Rectal smooth muscle tissue (tissue), 1 donor: ENCODE results near the gene ZMIZ1.

ENCODE experiments used
- H3K27ac ChIP-seq: one replicate; pipeline ENCODE4 v1.7.0; 2013; ENCODE audit warnings: low read depth, low read length, inconsistent platforms
- H3K27me3 ChIP-seq: one replicate; pipeline ENCODE4 v1.7.0; 2013; ENCODE audit warnings: low read length; ENCODE audit not compliant: control insufficient read depth, insufficient read depth
- H3K36me3 ChIP-seq: one replicate; pipeline ENCODE4 v1.7.0; 2013; ENCODE audit warnings: low read length; ENCODE audit not compliant: control insufficient read depth, insufficient read depth
- H3K4me1 ChIP-seq: one replicate; pipeline ENCODE4 v1.7.0; 2013; ENCODE audit warnings: low read length; ENCODE audit not compliant: control insufficient read depth, insufficient read depth
- H3K4me3 ChIP-seq: one replicate; pipeline ENCODE4 v1.7.0; 2013; ENCODE audit warnings: low read length
- H3K9ac ChIP-seq: one replicate; pipeline ENCODE4 v1.7.0; 2013; ENCODE audit warnings: low read length

Gene ZMIZ1

GRCh38 chr10:79142064-79142491 is 73.3 kb downstream of the ZMIZ1 start:
- Histone ChIP-seq H3K4me3 (no peak overlapping the region), H3K9ac (no peak overlapping the region), H3K27ac (peak overlapping the region; percentile 60)

GRCh38 chr10:79142522-79143309 is 74.0 kb downstream of the ZMIZ1 start:
- Histone ChIP-seq H3K9ac (no peak overlapping the region), H3K27ac (no peak overlapping the region), H3K4me1 (peaks cover 73% of the 10 kb centered on the region), H3K4me3 (no peak overlapping the region), H3K27me3 (no peaks in the 10 kb centered on the region), H3K36me3 (peaks cover 18% of the 10 kb centered on the region)

More at GRCh38 chr10:79142064-79142491, 73.3 kb downstream of the ZMIZ1 start:
- Histone ChIP-seq H3K36me3 (peaks cover 18% of the 10 kb centered on the region), H3K4me1 (peaks cover 73% of the 10 kb centered on the region), H3K27me3 (no peaks in the 10 kb centered on the region)

- H3K4me3 ChIP-seq, result no peak overlapping the region
- no peak overlapping the region for H3K9ac ChIP-seq
- H3K27ac ChIP-seq, result no peak overlapping the region
- H3K4me1 ChIP-seq, result peaks cover 71% of the 10 kb centered on the region
- H3K27me3 ChIP-seq, result no peaks in the 10 kb centered on the region
- peaks cover 18% of the 10 kb centered on the region for H3K36me3 ChIP-seq
These were observed 75.1 kb downstream of the ZMIZ1 start for GRCh38 chr10:79143879-79144278.

- Histone ChIP-seq H3K4me3 (no peak overlapping the region), H3K36me3 (peaks cover 18% of the 10 kb centered on the region), H3K27ac (peak overlapping the region; percentile 21), H3K27me3 (no peaks in the 10 kb centered on the region), H3K9ac (no peak overlapping the region), H3K4me1 (peaks cover 71% of the 10 kb centered on the region)
These were observed 75.8 kb downstream of the ZMIZ1 start for GRCh38 chr10:79144351-79145173.

- Histone ChIP-seq H3K4me3 (no peak overlapping the region), H3K4me1 (peaks cover 71% of the 10 kb centered on the region), H3K9ac (no peak overlapping the region), H3K36me3 (peaks cover 13% of the 10 kb centered on the region), H3K27ac (peak overlapping the region; percentile 21), H3K27me3 (no peaks in the 10 kb centered on the region)
These were observed 76.4 kb downstream of the ZMIZ1 start for GRCh38 chr10:79145174-79145483.

GRCh38 chr10:79145517-79146470 is 77.0 kb downstream of the ZMIZ1 start:
- H3K36me3 ChIP-seq, result peaks cover 10% of the 10 kb centered on the region
- H3K27ac ChIP-seq, result peak overlapping the region; percentile 72
- H3K9ac ChIP-seq, result no peak overlapping the region
- peaks cover 72% of the 10 kb centered on the region for H3K4me1 ChIP-seq
- H3K27me3 ChIP-seq, result no peaks in the 10 kb centered on the region
- H3K4me3 ChIP-seq, result no peak overlapping the region

- Histone ChIP-seq H3K36me3 (peaks cover 4% of the 10 kb centered on the region), H3K4me3 (peak overlapping the region; percentile 22), H3K27ac (peak overlapping the region; percentile 72), H3K9ac (no peak overlapping the region), H3K27me3 (no peaks in the 10 kb centered on the region), H3K4me1 (peaks cover 71% of the 10 kb centered on the region)
These were observed 77.9 kb downstream of the ZMIZ1 start for GRCh38 chr10:79146611-79147130.

GRCh38 chr10:79147306-79147705 is 78.5 kb downstream of the ZMIZ1 start:
- H3K9ac ChIP-seq, result no peak overlapping the region
- peak overlapping the region; percentile 72 for H3K27ac ChIP-seq

GRCh38 chr10:79147796-79148451 is 79.2 kb downstream of the ZMIZ1 start:
- Histone ChIP-seq H3K27ac (peak overlapping the region; percentile 72), H3K4me3 (no peak overlapping the region), H3K27me3 (no peaks in the 10 kb centered on the region), H3K9ac (no peak overlapping the region), H3K4me1 (peaks cover 69% of the 10 kb centered on the region), H3K36me3 (no peaks in the 10 kb centered on the region)

More at GRCh38 chr10:79147306-79147705, 78.5 kb downstream of the ZMIZ1 start:
- H3K4me3 ChIP-seq, result no peak overlapping the region
- peaks cover 72% of the 10 kb centered on the region for H3K4me1 ChIP-seq
- H3K27me3 ChIP-seq, result no peaks in the 10 kb centered on the region
- peaks cover 4% of the 10 kb centered on the region for H3K36me3 ChIP-seq

- Histone ChIP-seq H3K4me1 (peaks cover 72% of the 10 kb centered on the region), H3K36me3 (no peaks in the 10 kb centered on the region), H3K27me3 (no peaks in the 10 kb centered on the region), H3K27ac (peak overlapping the region; percentile 80), H3K9ac (no peak overlapping the region), H3K4me3 (peak overlapping the region; percentile 2)
These were observed 79.9 kb downstream of the ZMIZ1 start for GRCh38 chr10:79148452-79149344.

GRCh38 chr10:79149345-79149661 is 80.5 kb downstream of the ZMIZ1 start:
- H3K27me3 ChIP-seq, result no peaks in the 10 kb centered on the region
- peaks cover 72% of the 10 kb centered on the region for H3K4me1 ChIP-seq
- H3K27ac ChIP-seq, result peak overlapping the region; percentile 80
- H3K4me3 ChIP-seq, result peak overlapping the region; percentile 2
- no peak overlapping the region for H3K9ac ChIP-seq
- no peaks in the 10 kb centered on the region for H3K36me3 ChIP-seq
